Choroid plexus epithelial cell (primary cell): Measurements from ENCODE around the gene ACTN3.

Experiments
- DNase-seq: peaks from one replicate; pipeline ENCODE4 v3.0.0-alpha.2; 2010; ENCODE audit warnings: low read depth
- H3K4me3 ChIP-seq: 2 replicates; pipeline ENCODE4 v1.5.1; 2011; ENCODE audit warnings: low read depth, mild to moderate bottlenecking, control low read depth, low read length, moderate library complexity
- TF ChIP-seq, protein P1 (sequence below): conservative IDR thresholded peaks from 2 replicates; pipeline ENCODE4 v1.5.1; 2011; ENCODE audit warnings: low read depth, mild to moderate bottlenecking, control low read depth, inconsistent platforms, low read length, moderate library complexity

Gene ACTN3

DNA sequence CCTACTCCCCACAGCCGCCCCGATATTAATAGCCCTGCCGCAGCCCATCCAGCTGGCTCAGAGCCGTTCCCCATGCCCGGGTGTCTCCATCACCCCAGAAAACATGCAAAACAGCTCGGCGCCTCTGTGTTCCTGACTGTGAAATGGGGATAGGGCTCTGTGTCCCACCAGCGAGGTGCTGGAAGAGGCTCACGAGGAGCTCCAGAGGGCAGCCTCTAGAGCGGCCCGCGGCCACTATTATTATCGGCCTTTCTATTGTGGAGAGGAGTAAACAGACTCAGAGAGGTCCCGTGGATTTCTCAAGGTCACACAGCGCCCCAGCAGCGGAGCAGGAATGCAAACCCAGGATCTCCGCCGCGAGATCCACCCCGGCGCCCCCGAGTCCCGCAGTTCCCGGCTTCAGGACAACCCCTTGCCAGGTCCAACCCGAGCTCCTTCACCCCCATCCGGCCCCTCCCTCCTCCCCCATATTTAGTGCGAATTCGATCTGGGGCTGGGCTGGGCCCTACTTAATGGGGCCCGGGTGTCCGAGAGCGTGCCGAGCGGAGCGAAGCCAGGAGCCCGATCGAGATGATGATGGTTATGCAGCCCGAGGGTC lies at the start of gene ACTN3:
TSS of gene ACTN3 (plus strand) at position 536 of the 598 bp plus-strand sequence. CDS start at position 571, 35 bp downstream.
- TF ChIP-seq, protein P1, sequence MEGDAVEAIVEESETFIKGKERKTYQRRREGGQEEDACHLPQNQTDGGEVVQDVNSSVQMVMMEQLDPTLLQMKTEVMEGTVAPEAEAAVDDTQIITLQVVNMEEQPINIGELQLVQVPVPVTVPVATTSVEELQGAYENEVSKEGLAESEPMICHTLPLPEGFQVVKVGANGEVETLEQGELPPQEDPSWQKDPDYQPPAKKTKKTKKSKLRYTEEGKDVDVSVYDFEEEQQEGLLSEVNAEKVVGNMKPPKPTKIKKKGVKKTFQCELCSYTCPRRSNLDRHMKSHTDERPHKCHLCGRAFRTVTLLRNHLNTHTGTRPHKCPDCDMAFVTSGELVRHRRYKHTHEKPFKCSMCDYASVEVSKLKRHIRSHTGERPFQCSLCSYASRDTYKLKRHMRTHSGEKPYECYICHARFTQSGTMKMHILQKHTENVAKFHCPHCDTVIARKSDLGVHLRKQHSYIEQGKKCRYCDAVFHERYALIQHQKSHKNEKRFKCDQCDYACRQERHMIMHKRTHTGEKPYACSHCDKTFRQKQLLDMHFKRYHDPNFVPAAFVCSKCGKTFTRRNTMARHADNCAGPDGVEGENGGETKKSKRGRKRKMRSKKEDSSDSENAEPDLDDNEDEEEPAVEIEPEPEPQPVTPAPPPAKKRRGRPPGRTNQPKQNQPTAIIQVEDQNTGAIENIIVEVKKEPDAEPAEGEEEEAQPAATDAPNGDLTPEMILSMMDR: no peak
- peak within 1 kb of the TSS; percentile 77 for H3K4me3 ChIP-seq
- DNase-seq: peak; percentile 21

- TF ChIP-seq, protein P1: no peak
- DNase-seq: no peak
- no peak overlapping the region for H3K4me3 ChIP-seq
Observed at GRCh38 chr11:66497206-66497605, 49.5 kb upstream of the ACTN3 start.

DNA sequence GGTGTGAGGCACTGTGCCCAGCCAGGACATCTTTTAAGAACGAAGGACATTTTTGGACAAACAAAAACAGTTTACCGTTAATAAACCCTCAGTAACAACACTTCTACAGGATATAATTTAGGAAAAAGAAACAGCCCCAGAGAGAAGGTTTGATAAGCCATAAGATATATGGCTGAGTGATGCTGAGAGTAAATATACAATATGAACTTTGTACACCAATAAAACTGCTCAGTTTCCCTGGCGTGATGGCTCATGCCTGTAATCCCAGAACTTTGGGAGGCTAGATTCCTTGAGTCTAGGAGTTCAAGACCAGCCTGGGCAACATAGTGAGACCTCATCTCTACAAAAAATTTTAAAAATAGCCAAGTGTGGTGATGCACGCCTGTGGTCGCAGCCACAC lies 48.2 kb upstream of the ACTN3 start:
- no peak overlapping the region for H3K4me3 ChIP-seq

DNA sequence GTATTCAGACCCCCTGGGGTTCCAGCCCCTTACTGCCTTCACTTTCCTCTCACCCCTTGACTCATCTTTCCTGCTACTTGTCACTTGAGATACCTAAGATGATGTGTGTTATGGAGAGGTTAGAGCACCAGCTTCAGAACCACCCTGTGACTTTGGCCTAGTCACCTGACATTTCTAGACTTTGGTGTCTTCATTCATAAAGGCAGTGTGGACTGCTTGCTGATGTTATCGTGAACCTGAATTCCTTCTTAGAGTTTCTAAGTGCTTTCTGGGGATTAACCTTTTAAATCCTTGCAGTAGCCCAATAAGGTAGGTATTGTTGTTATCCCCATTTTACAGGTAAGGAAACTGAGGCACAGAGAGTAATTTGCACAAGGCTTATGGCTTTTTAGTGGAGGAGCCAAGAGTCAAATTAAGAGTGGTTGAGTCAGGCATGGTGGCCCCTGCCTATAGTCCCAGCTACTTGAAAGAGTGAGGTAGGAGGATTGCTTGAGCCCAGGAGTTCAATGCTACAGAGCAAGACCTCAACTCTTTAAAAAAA lies 41.4 kb upstream of the ACTN3 start:
- TF ChIP-seq, protein P1: no peak
- no peak overlapping the region for H3K4me3 ChIP-seq
- DNase-seq: no peak

More for the DNA sequence above, 48.2 kb upstream of the ACTN3 start:
- DNase-seq: no peak
- TF ChIP-seq, protein P1: no peak

- TF ChIP-seq, protein P1: no peak
- H3K4me3 ChIP-seq: no peak overlapping the region
- no peak for DNase-seq
Observed at GRCh38 chr11:66509131-66509561, 37.6 kb upstream of the ACTN3 start.

- H3K4me3 ChIP-seq: peak within 1 kb of the TSS; percentile 91
- TF ChIP-seq, protein P1: peak; percentile 24
- peak; percentile 80 for DNase-seq
Observed at GRCh38 chr11:66510271-66510989, 36.3 kb upstream of the ACTN3 start, which contains the start of gene BBS1. Gene BBS1, plus strand, starts transcription at chr11:66510635. Its CDS starts 25 bp downstream, at chr11:66510660.

DNA sequence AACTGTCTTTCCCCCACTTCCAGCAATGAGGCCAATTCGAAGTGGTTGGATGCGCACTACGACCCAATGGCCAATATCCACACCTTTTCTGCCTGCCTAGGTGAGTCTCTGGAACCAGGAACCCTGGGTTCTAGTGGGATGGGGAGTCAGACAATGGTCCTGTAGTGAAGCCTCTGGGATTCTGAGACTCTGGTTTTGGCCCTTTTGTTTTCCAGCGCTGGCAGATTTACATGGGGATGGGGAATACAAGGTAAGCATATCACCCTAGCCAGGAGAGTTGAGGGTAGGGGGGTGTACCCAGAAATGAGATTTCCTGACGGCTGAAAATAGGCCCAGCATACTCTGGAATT lies 35.7 kb upstream of the ACTN3 start:
- peak overlapping the region; percentile 91 for H3K4me3 ChIP-seq
- TF ChIP-seq, protein P1: no peak
- no peak for DNase-seq
